GM18517 (cell line): ENCODE data around the gene CHIC2.

Source experiments
- ATAC-seq: cut with Tn5 transposase; IDR thresholded peaks from one replicate; pipeline ENCODE4 v1.9.1; 2021; ENCODE audit warnings: mild to moderate bottlenecking, moderate library complexity; ENCODE audit not compliant: unreplicated experiment

The CHIC2 gene

GRCh38 chr4:54093324-54094240 lies 29.2 kb upstream of the CHIC2 start:
- no peak for ATAC-seq

- ATAC-seq, result no peak
Measured at GRCh38 chr4:54092405-54093323, 28.3 kb upstream of the CHIC2 start.

- ATAC-seq, result peak; percentile 72
Measured at GRCh38 chr4:54091637-54092404, 27.4 kb upstream of the CHIC2 start.

GRCh38 chr4:54090804-54091623 lies 26.6 kb upstream of the CHIC2 start:
- ATAC-seq, result no peak

GRCh38 chr4:54090404-54090803 lies 26.0 kb upstream of the CHIC2 start:
- no peak for ATAC-seq

GRCh38 chr4:54089875-54090274 lies 25.5 kb upstream of the CHIC2 start:
- ATAC-seq, result no peak

- ATAC-seq, result no peak
Measured at GRCh38 chr4:54085284-54085683, 20.9 kb upstream of the CHIC2 start.

GRCh38 chr4:54082168-54082567 lies 17.8 kb upstream of the CHIC2 start:
- ATAC-seq, result no peak

GRCh38 chr4:54077812-54078211 lies 13.4 kb upstream of the CHIC2 start:
- ATAC-seq, result no peak

- ATAC-seq, result no peak
Measured at GRCh38 chr4:54076673-54077072, 12.3 kb upstream of the CHIC2 start.

- no peak for ATAC-seq
Measured at GRCh38 chr4:54074381-54074780, 10.0 kb upstream of the CHIC2 start.

- ATAC-seq, result no peak
Measured at GRCh38 chr4:54073271-54073880, 9.0 kb upstream of the CHIC2 start.

GRCh38 chr4:54067166-54067565 lies 2.8 kb upstream of the CHIC2 start:
- no peak for ATAC-seq

- ATAC-seq, result no peak
Measured at GRCh38 chr4:54066718-54067129, 2.3 kb upstream of the CHIC2 start.

GRCh38 chr4:54066088-54066415 lies 1.6 kb upstream of the CHIC2 start:
- no peak for ATAC-seq

- ATAC-seq, result no peak
Measured at GRCh38 chr4:54065282-54066087, 1.1 kb upstream of the CHIC2 start.

GRCh38 chr4:54063737-54064316 lies 578 bp downstream of the CHIC2 start:
- ATAC-seq, result peak; percentile 17

GRCh38 chr4:54063229-54063628 lies 1.2 kb downstream of the CHIC2 start:
- no peak for ATAC-seq

GRCh38 chr4:54062392-54062791 lies 2.0 kb downstream of the CHIC2 start:
- no peak for ATAC-seq
